ENCODE measurements around the gene MECP2. TPM values are rescaled to one million over a fixed set of nuclear protein-coding genes. Genes with fewer than 3 reads are reported as not detected.

Gene MECP2
- total and polyA plus RNA-seq, 2 donors from 2014 or later, result 14.0 to 74.7 TPM

DNA sequence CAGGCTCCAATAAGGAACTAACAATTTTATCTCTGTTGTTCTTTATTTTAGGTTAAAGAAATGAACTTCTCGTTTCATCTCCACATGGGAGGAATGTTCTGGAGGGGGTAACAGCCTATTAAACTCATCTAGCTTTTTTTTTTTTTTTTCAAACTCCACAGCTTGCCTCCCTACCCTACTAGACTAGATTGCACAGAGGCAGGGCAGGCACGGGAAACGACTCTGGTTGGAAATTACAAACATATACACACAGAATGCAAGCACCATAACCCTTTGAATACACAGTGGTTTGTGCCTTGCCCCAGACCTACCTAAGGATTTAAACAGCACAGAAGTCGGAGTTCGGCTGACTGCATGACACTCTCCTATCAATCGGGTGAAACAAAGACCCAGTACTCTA is 2.7 kb downstream of the MECP2 start:
- Histone ChIP-seq H3K4me1 (ENCODE audit: control insufficient read depth in 2 of 3, insufficient read depth in 2 of 3, low read depth in 1 of 3, low read length in 3 of 3) (peaks cover 2 to 25% (median 16%) of the 10 kb centered on the region in 3 donors), H3K27me3 (ENCODE audit: control insufficient read depth, insufficient read depth, low read length) (no peaks in the 10 kb centered on the region), H3K36me3 (ENCODE audit: control insufficient read depth in 2 of 3, insufficient read depth in 3 of 3, low read length in 3 of 3) (no peaks in the 10 kb centered on the region), H3K9me3 (ENCODE audit: control insufficient read depth in 2 of 3, insufficient read depth in 1 of 3, low read length in 3 of 3) (no peaks in the 10 kb centered on the region), H3K27ac (ENCODE audit: low read depth in 2 of 2, low read length in 2 of 2) (peak overlapping the region; percentile 13 to 53), H3K4me3 (ENCODE audit: low read length in 3 of 3) (peak overlapping the region in 1 of 3 donors; percentile 87), H3K9ac (ENCODE audit: low read length in 3 of 3) (peak overlapping the region in 1 of 3 donors; percentile 92)
- intact Hi-C loops (cut with DNase I), result no loop called here
- DNase-seq (no peak), FAIRE-seq (no peak)
- TF ChIP-seq, protein P1, sequence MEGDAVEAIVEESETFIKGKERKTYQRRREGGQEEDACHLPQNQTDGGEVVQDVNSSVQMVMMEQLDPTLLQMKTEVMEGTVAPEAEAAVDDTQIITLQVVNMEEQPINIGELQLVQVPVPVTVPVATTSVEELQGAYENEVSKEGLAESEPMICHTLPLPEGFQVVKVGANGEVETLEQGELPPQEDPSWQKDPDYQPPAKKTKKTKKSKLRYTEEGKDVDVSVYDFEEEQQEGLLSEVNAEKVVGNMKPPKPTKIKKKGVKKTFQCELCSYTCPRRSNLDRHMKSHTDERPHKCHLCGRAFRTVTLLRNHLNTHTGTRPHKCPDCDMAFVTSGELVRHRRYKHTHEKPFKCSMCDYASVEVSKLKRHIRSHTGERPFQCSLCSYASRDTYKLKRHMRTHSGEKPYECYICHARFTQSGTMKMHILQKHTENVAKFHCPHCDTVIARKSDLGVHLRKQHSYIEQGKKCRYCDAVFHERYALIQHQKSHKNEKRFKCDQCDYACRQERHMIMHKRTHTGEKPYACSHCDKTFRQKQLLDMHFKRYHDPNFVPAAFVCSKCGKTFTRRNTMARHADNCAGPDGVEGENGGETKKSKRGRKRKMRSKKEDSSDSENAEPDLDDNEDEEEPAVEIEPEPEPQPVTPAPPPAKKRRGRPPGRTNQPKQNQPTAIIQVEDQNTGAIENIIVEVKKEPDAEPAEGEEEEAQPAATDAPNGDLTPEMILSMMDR (IDR thresholded peaks at IDR 0.05; ENCODE audit: borderline replicate concordance, extremely low read depth, insufficient read depth), result no peak

DNA sequence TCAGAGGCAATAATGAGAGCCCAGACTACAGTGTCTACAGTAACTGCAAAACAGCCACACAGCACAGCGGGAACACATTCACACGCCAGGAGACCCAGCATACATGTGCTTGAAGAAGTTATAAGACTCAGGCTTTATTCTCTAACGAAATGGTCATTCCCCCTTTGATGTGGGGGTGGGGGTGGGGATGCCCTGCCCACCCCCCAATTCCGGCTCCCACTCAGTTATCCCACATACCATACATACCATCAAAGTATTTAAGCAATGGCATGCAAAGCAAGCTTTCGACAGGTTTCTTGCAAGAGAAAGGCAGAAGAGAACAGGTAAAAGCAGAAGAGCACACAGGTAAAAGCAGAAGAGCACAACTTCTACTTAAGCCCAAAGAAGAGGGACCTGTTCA is 3.6 kb downstream of the MECP2 start:
- H3K9me3 ChIP-seq (ENCODE audit: control insufficient read depth in 2 of 3, insufficient read depth in 1 of 3, low read length in 3 of 3), result no peaks in the 10 kb centered on the region
- peak overlapping the region in 1 of 3 donors; percentile 15 for H3K9ac ChIP-seq (ENCODE audit: low read length in 3 of 3)
- H3K4me1 ChIP-seq (ENCODE audit: control insufficient read depth in 2 of 3, insufficient read depth in 2 of 3, low read depth in 1 of 3, low read length in 3 of 3), result peaks cover 2 to 25% (median 16%) of the 10 kb centered on the region in 3 donors
- peak overlapping the region in 1 of 3 donors; percentile 17 for H3K4me3 ChIP-seq (ENCODE audit: low read length in 3 of 3)
- H3K27me3 ChIP-seq (ENCODE audit: control insufficient read depth, insufficient read depth, low read length), result no peaks in the 10 kb centered on the region
- no peak for DNase-seq
- no peaks in the 10 kb centered on the region for H3K36me3 ChIP-seq (ENCODE audit: control insufficient read depth in 2 of 3, insufficient read depth in 3 of 3, low read length in 3 of 3)
- FAIRE-seq, result no peak
- intact Hi-C loops (cut with DNase I), result no loop called here
- H3K27ac ChIP-seq (ENCODE audit: low read depth in 2 of 2, low read length in 2 of 2), result no peak overlapping the region
- TF ChIP-seq, protein P1 (IDR thresholded peaks at IDR 0.05; ENCODE audit: borderline replicate concordance, extremely low read depth, insufficient read depth), result no peak

DNA sequence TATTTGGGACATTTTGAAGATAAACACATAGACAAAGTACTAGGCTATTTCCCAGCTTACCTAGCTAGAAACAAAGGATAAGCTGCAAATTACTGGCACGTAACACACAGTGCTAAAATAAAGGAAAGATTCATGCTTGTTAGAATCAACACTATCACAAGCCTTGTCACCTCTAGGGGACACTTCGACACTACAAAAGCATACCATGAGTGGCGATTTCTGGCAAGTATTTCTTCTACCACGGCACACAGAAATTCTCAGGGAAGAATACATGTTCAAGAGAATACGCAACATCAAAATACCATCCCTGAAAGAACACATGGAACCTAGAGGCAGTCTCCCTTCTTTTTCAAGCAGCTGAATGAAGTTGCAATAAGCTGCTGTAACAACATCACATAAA is 5.1 kb downstream of the MECP2 start:
- no peaks in the 10 kb centered on the region for H3K9me3 ChIP-seq (ENCODE audit: control insufficient read depth in 2 of 3, insufficient read depth in 1 of 3, low read length in 3 of 3)
- H3K4me3 ChIP-seq (ENCODE audit: low read length in 3 of 3), result no peak overlapping the region
- H3K27me3 ChIP-seq (ENCODE audit: control insufficient read depth, insufficient read depth, low read length), result no peaks in the 10 kb centered on the region
- TF ChIP-seq, protein P1 (IDR thresholded peaks at IDR 0.05; ENCODE audit: borderline replicate concordance, extremely low read depth, insufficient read depth), result no peak
- H3K9ac ChIP-seq (ENCODE audit: low read length in 3 of 3), result no peak overlapping the region
- peaks cover 2 to 25% (median 13%) of the 10 kb centered on the region in 3 donors for H3K4me1 ChIP-seq (ENCODE audit: control insufficient read depth in 2 of 3, insufficient read depth in 2 of 3, low read depth in 1 of 3, low read length in 3 of 3)
- FAIRE-seq, result no peak
- H3K27ac ChIP-seq (ENCODE audit: low read depth in 2 of 2, low read length in 2 of 2), result peak overlapping the region in 1 of 2 donors; percentile 8
- no peaks in the 10 kb centered on the region for H3K36me3 ChIP-seq (ENCODE audit: control insufficient read depth in 2 of 3, insufficient read depth in 3 of 3, low read length in 3 of 3)
- intact Hi-C loops (cut with DNase I), result no loop called here
- no peak for DNase-seq

DNA sequence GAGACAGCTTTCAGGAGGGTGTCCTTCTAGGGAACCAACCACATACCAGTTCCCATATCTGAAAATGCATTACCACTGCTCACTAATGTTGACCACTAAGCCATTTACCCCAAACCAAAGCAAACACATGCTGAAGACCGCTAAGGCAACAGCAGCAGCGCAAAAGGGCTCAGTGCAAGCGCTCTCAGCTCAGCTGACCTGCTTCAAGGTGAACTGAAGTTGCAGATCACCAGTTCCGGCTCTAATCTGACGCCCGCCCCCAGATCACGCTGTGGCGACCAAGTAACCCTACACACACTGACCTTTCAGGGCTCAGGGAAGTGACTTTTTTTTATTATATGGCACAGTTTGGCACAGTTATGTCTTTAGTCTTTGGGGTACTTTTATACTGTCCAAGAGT is 5.8 kb downstream of the MECP2 start:
- Histone ChIP-seq H3K9me3 (ENCODE audit: control insufficient read depth in 2 of 3, insufficient read depth in 1 of 3, low read length in 3 of 3) (no peaks in the 10 kb centered on the region), H3K27ac (ENCODE audit: low read depth in 2 of 2, low read length in 2 of 2) (peak overlapping the region in 1 of 2 donors; percentile 23), H3K36me3 (ENCODE audit: control insufficient read depth in 2 of 3, insufficient read depth in 3 of 3, low read length in 3 of 3) (no peaks in the 10 kb centered on the region), H3K9ac (ENCODE audit: low read length in 3 of 3) (no peak overlapping the region), H3K4me1 (ENCODE audit: control insufficient read depth in 2 of 3, insufficient read depth in 2 of 3, low read depth in 1 of 3, low read length in 3 of 3) (peaks cover 2 to 25% (median 13%) of the 10 kb centered on the region in 3 donors), H3K4me3 (ENCODE audit: low read length in 3 of 3) (peak overlapping the region in 1 of 3 donors; percentile 17), H3K27me3 (ENCODE audit: control insufficient read depth, insufficient read depth, low read length) (no peaks in the 10 kb centered on the region)
- DNase-seq (peak in 1 of 5 donors; percentile 25), FAIRE-seq (no peak)
- intact Hi-C loops (cut with DNase I), result no loop called here
- TF ChIP-seq, protein P1 (IDR thresholded peaks at IDR 0.05; ENCODE audit: borderline replicate concordance, extremely low read depth, insufficient read depth), result no peak

All from kidney (tissue), 14 donors.